Psoas muscle (tissue), 8 donors: ENCODE results near the gene ZSCAN2. TPM values are rescaled to one million over a fixed set of nuclear protein-coding genes. Genes with fewer than 3 reads are reported as not detected.
"Not testable (repeated sequence)": the region's sequence is repeated elsewhere in the genome, so short reads cannot be mapped to it uniquely, and the experiment has no call there.

ENCODE experiments used
- ATAC-seq, 4 donors: fragments of 200-7000 bp; cut with Tn5 transposase; one replicate each; pipeline ENCODE4 v1.9.1; 2020; ENCODE audit warnings: moderate library complexity in 3 of 4, mild to moderate bottlenecking in 2 of 4
- DNase-seq, 2 donors: peaks; one replicate each; pipeline ENCODE4 v3.0.0-alpha.2; 2020
- H3K27ac ChIP-seq: fragments of 200-600 bp; one replicate; pipeline ENCODE4 v1.8.0; 2022
- H3K27me3 ChIP-seq, 3 donors: fragments of 200-600 bp in 1 of 3; one replicate each; pipeline versions ENCODE4 v1.6.1 to v1.8.0; 2013 to 2022; ENCODE audit warnings: low read length in 2 of 3, mild to moderate bottlenecking in 2 of 3, moderate library complexity in 1 of 3; ENCODE audit not compliant: insufficient read depth in 3 of 3
- H3K36me3 ChIP-seq, 2 donors: fragments of 200-600 bp in 1 of 2; one replicate each; pipeline versions ENCODE4 v1.6.1 to v1.8.0; 2013 to 2022; ENCODE audit warnings: low read depth in 1 of 2, mild to moderate bottlenecking in 1 of 2, moderate library complexity in 1 of 2; ENCODE audit not compliant: insufficient read depth in 1 of 2
- H3K4me1 ChIP-seq: fragments of 200-600 bp; one replicate; pipeline ENCODE4 v1.8.0; 2022
- H3K4me3 ChIP-seq: fragments of 200-600 bp; one replicate; pipeline ENCODE4 v1.8.0; 2022; ENCODE audit warnings: mild to moderate bottlenecking
- H3K9me3 ChIP-seq: fragments of 200-600 bp; one replicate; pipeline ENCODE4 v1.8.0; 2022
- CTCF ChIP-seq: fragments of 200-600 bp; IDR thresholded peaks from one replicate; pipeline ENCODE4 v1.8.0; 2022; ENCODE audit warnings: antibody characterized with exemption
- WGBS, 3 donors: extraction: QIAGEN DNeasy Blood & Tissue Kit; methylation state at CpG; one replicate each; pipeline versions ENCODE4 v1.1.6 to v1.1.7; 2013; 5-methylcytosine and 5-hydroxymethylcytosine counted together
- intact Hi-C, 2 donors: fragments of 100-400 bp; cut with DNase I; formaldehyde crosslinking; loops; one replicate each; pipeline versions ENCODE4 v1.11.0 to v1.14.2; 2022
- polyA plus RNA-seq, 3 donors: library from polyadenylated mRNA; stranded (reverse); fragments of 200-250 nt; gene quantifications; one replicate each; pipeline ENCODE4 v1.2.3, GENCODE V29; 2013
- total RNA-seq, 4 donors: library from RNA; stranded (reverse); fragmentation: NEBNext Ultra II Directional in 2 of 4; extraction: Animal tissue kit (Norgen Biotek cat#: 25700) in 2 of 4; gene quantifications; one replicate each; pipeline versions ENCODE4 v1.2.1 to v1.2.4, GENCODE V29; 2021 to 2023
- donor health status: healthy with polysubstance abuse.
- donor health status: DM: no; HTN: no; CAD: no; lungs with moderate emphysema.
- donor health status: Bipolar disorder and iron deficiency.
- donor health status: healthy.
- donor health status: DM: yes; HTN: yes; CAD: no.
- donor health status: DM: no; HTN: no; CAD: no.
- donor health status: DM: no; HTN: no; CAD: no.
- donor health status: DM: yes; HTN: yes; CAD: no.

ZSCAN2 gene
- total and polyA plus RNA-seq, 7 donors, result 3.3 to 9.6 (median 4.4) TPM

GRCh38 chr15:84631706-84632272, 31.0 kb downstream of the ZSCAN2 start:
- intact Hi-C loops, result loop anchor here in 1 of 2 donors (2.0 kb wide), 1 partner anchor 31 kb away; the partner anchor contains the start of gene ZSCAN2

GRCh38 chr15:84633311-84634227, 32.8 kb downstream of the ZSCAN2 start:
- peak; percentile 64 to 70 (median 64) for ATAC-seq
- WGBS, 3 donors, result 0% methylated on average over 84 to 105 of the region's 105 CpGs
- H3K4me1 ChIP-seq, result peaks cover 28% of the 10 kb centered on the region
- DNase-seq, result peak; percentile 71 to 85
- intact Hi-C loops, result no loop called here
- no peaks in the 10 kb centered on the region for H3K27me3 ChIP-seq
- no peaks in the 10 kb centered on the region for H3K9me3 ChIP-seq
- peak overlapping the region; percentile 89 for H3K4me3 ChIP-seq
- peak overlapping the region; percentile 97 for H3K27ac ChIP-seq
- no peak for TF ChIP-seq CTCF
- H3K36me3 ChIP-seq, result peaks cover 4 to 28% of the 10 kb centered on the region in 2 donors

More at GRCh38 chr15:84631706-84632272, 31.0 kb downstream of the ZSCAN2 start:
- H3K9me3 ChIP-seq, result no peaks in the 10 kb centered on the region
- no peaks in the 10 kb centered on the region for H3K27me3 ChIP-seq
- peak overlapping the region; percentile 89 for H3K4me3 ChIP-seq
- peaks cover 28% of the 10 kb centered on the region for H3K4me1 ChIP-seq
- peaks cover 2 to 17% of the 10 kb centered on the region in 2 donors for H3K36me3 ChIP-seq
- ATAC-seq, result no peak
- DNase-seq, result no peak
- WGBS, 3 donors, result 28 to 34% (median 30%) methylated on average over 7 of the region's 7 CpGs
- TF ChIP-seq CTCF, result no peak
- peak overlapping the region; percentile 97 for H3K27ac ChIP-seq

GRCh38 chr15:84634228-84634837, 33.5 kb downstream of the ZSCAN2 start:
- H3K4me3 ChIP-seq, result peak overlapping the region; percentile 89
- H3K27ac ChIP-seq, result peak overlapping the region; percentile 97
- WGBS, 3 donors, result 20 to 29% (median 23%) methylated on average over 23 of the region's 23 CpGs
- no peaks in the 10 kb centered on the region for H3K27me3 ChIP-seq
- no peaks in the 10 kb centered on the region for H3K9me3 ChIP-seq
- DNase-seq (no peak), ATAC-seq (no peak)
- H3K4me1 ChIP-seq, result peaks cover 28% of the 10 kb centered on the region
- no peak for TF ChIP-seq CTCF
- intact Hi-C loops, result no loop called here
- H3K36me3 ChIP-seq, result peaks cover 4 to 36% of the 10 kb centered on the region in 2 donors

- peak; percentile 16 for TF ChIP-seq CTCF
- no peak overlapping the region for H3K4me3 ChIP-seq
- intact Hi-C loops, result no loop called here
- peak in 3 of 4 donors; percentile 34 to 41 (median 36) for ATAC-seq
- H3K27me3 ChIP-seq, result no peaks in the 10 kb centered on the region
- peak overlapping the region; percentile 60 for H3K27ac ChIP-seq
- DNase-seq, result no peak
- H3K9me3 ChIP-seq, result no peaks in the 10 kb centered on the region
- WGBS, 3 donors, result 49 to 64% (median 57%) methylated on average over 3 of the region's 3 CpGs
- H3K36me3 ChIP-seq, result peaks cover 8 to 73% of the 10 kb centered on the region in 2 donors
- H3K4me1 ChIP-seq, result peaks cover 16% of the 10 kb centered on the region
Observed at GRCh38 chr15:84638103-84638502, 37.3 kb downstream of the ZSCAN2 start.

- DNase-seq, H3K27me3 ChIP-seq, ATAC-seq, H3K27ac ChIP-seq, H3K9me3 ChIP-seq, H3K4me3 ChIP-seq, H3K4me1 ChIP-seq, intact Hi-C loops: not testable (repeated sequence)
- WGBS, 3 donors, result 91 to 93% (median 91%) methylated on average over 9 of the region's 9 CpGs
- peaks cover 6 to 99% of the 10 kb centered on the region in 2 donors for H3K36me3 ChIP-seq
Observed at GRCh38 chr15:84641871-84642270, 41.1 kb downstream of the ZSCAN2 start.

GRCh38 chr15:84642640-84643039, 41.8 kb downstream of the ZSCAN2 start:
- H3K4me3 ChIP-seq, intact Hi-C loops, H3K27ac ChIP-seq, ATAC-seq, DNase-seq, H3K9me3 ChIP-seq, H3K27me3 ChIP-seq, H3K4me1 ChIP-seq: not testable (repeated sequence)
- WGBS, 3 donors, result 22 to 72% (median 69%) methylated on average over 2 of the region's 2 CpGs
- H3K36me3 ChIP-seq, result peaks cover 5 to 100% of the 10 kb centered on the region in 2 donors
